ENCODE measurements around the gene PRKACG. TPM values are rescaled to one million over a fixed set of nuclear protein-coding genes. Genes with fewer than 3 reads are reported as not detected.

The PRKACG gene
- total RNA-seq, 1 experiment from 2014 or later, result not detected

- Histone ChIP-seq H3K27me3 (ENCODE audit: low read length) (no peaks in the 10 kb centered on the region), H3K79me2 (ENCODE audit: low read length) (no peaks in the 10 kb centered on the region), H3K4me3 (ENCODE audit: low read length) (no peak overlapping the region), H2AFZ (ENCODE audit: low read length) (no peak overlapping the region), H4K20me1 (ENCODE audit: low read length) (no peaks in the 10 kb centered on the region), H3K9me2 (replicated peaks; ENCODE audit: low read length) (no peaks in the 10 kb centered on the region), H3K4me1 (ENCODE audit: insufficient read depth, low read length) (no peaks in the 10 kb centered on the region), H3K36me3 (ENCODE audit: low read depth, low read length) (no peaks in the 10 kb centered on the region), H3K9me3 (ENCODE audit: low read length) (no peaks in the 10 kb centered on the region), H3K27ac (ENCODE audit: low read length) (no peak overlapping the region), H3F3A (ENCODE audit: low read length, unreplicated experiment) (no peaks in the 10 kb centered on the region), H3K4me2 (ENCODE audit: low read length) (no peak overlapping the region), H3K9ac (ENCODE audit: low read length) (no peak overlapping the region)
- ChIA-PET CTCF (no interaction called here), POLR2A (ENCODE audit: unreplicated experiment) (no interaction called here)
- intact Hi-C loops (cut with micrococcal nuclease), result no loop called here
- TF ChIP-seq EZH2 (IDR thresholded peaks at IDR 0.05; ENCODE audit: low read length, unreplicated experiment), result no peak
- no TSS peak for BruUV-seq (replicated peaks)
- ATAC-seq (no peak), DNase-seq (no peak)
Measured at GRCh38 chr9:68974431-68974830, 39.5 kb downstream of the PRKACG start.

GRCh38 chr9:68973619-68974018 lies 40.3 kb downstream of the PRKACG start:
- H3K9me2 ChIP-seq (replicated peaks; ENCODE audit: low read length), result no peaks in the 10 kb centered on the region
- BruUV-seq (replicated peaks), result no TSS peak
- no peaks in the 10 kb centered on the region for H3K27me3 ChIP-seq (ENCODE audit: low read length)
- H3K4me2 ChIP-seq (ENCODE audit: low read length), result no peak overlapping the region
- DNase-seq (no peak), ATAC-seq (no peak)
- H3K9me3 ChIP-seq (ENCODE audit: low read length), result no peaks in the 10 kb centered on the region
- intact Hi-C loops (cut with micrococcal nuclease), result no loop called here
- POLR2A ChIA-PET (ENCODE audit: unreplicated experiment), result no interaction called here
- no peaks in the 10 kb centered on the region for H3K79me2 ChIP-seq (ENCODE audit: low read length)
- H2AFZ ChIP-seq (ENCODE audit: low read length), result no peak overlapping the region
- H3K4me3 ChIP-seq (ENCODE audit: low read length), result no peak overlapping the region
- no peaks in the 10 kb centered on the region for H3F3A ChIP-seq (ENCODE audit: low read length, unreplicated experiment)
- CTCF ChIA-PET, result no interaction called here
- no peak overlapping the region for H3K27ac ChIP-seq (ENCODE audit: low read length)
- H3K36me3 ChIP-seq (ENCODE audit: low read depth, low read length), result no peaks in the 10 kb centered on the region
- no peak overlapping the region for H3K9ac ChIP-seq (ENCODE audit: low read length)
- no peaks in the 10 kb centered on the region for H4K20me1 ChIP-seq (ENCODE audit: low read length)
- TF ChIP-seq EZH2phosphoT487 (IDR thresholded peaks at IDR 0.05; ENCODE audit: borderline replicate concordance, low read length) (no peak), CTCF (conservative IDR thresholded peaks at IDR 0.05; ENCODE audit: low read depth, low read length) (no peak), EZH2 (IDR thresholded peaks at IDR 0.05; ENCODE audit: low read length, unreplicated experiment) (no peak)
- no peaks in the 10 kb centered on the region for H3K4me1 ChIP-seq (ENCODE audit: insufficient read depth, low read length)

GRCh38 chr9:68970151-68970550 lies 43.8 kb downstream of the PRKACG start:
- no peak overlapping the region for H2AFZ ChIP-seq (ENCODE audit: low read length)
- CTCF ChIA-PET, result no interaction called here
- no peaks in the 10 kb centered on the region for H3K79me2 ChIP-seq (ENCODE audit: low read length)

More at GRCh38 chr9:68970151-68970550, 43.8 kb downstream of the PRKACG start:
- H3F3A ChIP-seq (ENCODE audit: low read length, unreplicated experiment), result no peaks in the 10 kb centered on the region
- H3K27me3 ChIP-seq (ENCODE audit: low read length), result no peaks in the 10 kb centered on the region
- no peaks in the 10 kb centered on the region for H3K9me2 ChIP-seq (replicated peaks; ENCODE audit: low read length)
- H3K4me1 ChIP-seq (ENCODE audit: insufficient read depth, low read length), result no peaks in the 10 kb centered on the region
- POLR2A ChIA-PET (ENCODE audit: unreplicated experiment), result no interaction called here
- no peak overlapping the region for H3K4me2 ChIP-seq (ENCODE audit: low read length)
- intact Hi-C loops (cut with micrococcal nuclease), result no loop called here
- TF ChIP-seq EZH2 (IDR thresholded peaks at IDR 0.05; ENCODE audit: low read length, unreplicated experiment), result no peak
- no peak for TF ChIP-seq EZH2phosphoT487 (IDR thresholded peaks at IDR 0.05; ENCODE audit: borderline replicate concordance, low read length)
- TF ChIP-seq CTCF (conservative IDR thresholded peaks at IDR 0.05; ENCODE audit: low read depth, low read length), result no peak
- H3K9me3 ChIP-seq (ENCODE audit: low read length), result no peaks in the 10 kb centered on the region
- H3K4me3 ChIP-seq (ENCODE audit: low read length), result no peak overlapping the region
- no TSS peak for BruUV-seq (replicated peaks)
- no peak for DNase-seq
- H3K36me3 ChIP-seq (ENCODE audit: low read depth, low read length), result no peaks in the 10 kb centered on the region
- ATAC-seq, result no peak
- H3K27ac ChIP-seq (ENCODE audit: low read length), result no peak overlapping the region
- no peaks in the 10 kb centered on the region for H4K20me1 ChIP-seq (ENCODE audit: low read length)
- no peak overlapping the region for H3K9ac ChIP-seq (ENCODE audit: low read length)

Data from PC-3 (cell line).